K562 (cell line): ENCODE data around the gene LEMD1. TPM values are rescaled to one million over a fixed set of nuclear protein-coding genes. Genes with fewer than 3 reads are reported as not detected.

Source experiments
- ADNP ChIP-seq: fragments of 200-800 bp; sonication (Bioruptor generic); IDR thresholded peaks from 2 replicates; pipeline ENCODE4 v1.6.1; 2016; ENCODE audit warnings: missing genetic modification characterization, missing compliant biosample characterization
- ARNT ChIP-seq, 2 experiments: fragments of 450-650 bp; IDR thresholded peaks; 2 replicates each; pipeline ENCODE4 v1.6.1; 2016; ENCODE audit warnings: mild to moderate bottlenecking in 1 of 2
- CBFB ChIP-seq: sonication (generic); formaldehyde crosslinking; IDR thresholded peaks from 2 replicates; pipeline ENCODE4 v1.4.0; 2020; ENCODE audit warnings: mild to moderate bottlenecking, missing genetic modification reagents
- CEBPG ChIP-seq, 3 experiments: fragments of 200-800 bp in 1 of 3; sonication (Bioruptor generic) in 1 of 3; sonication (generic) in 1 of 3; formaldehyde crosslinking in 1 of 3; IDR thresholded peaks in 2 of 3; conservative IDR thresholded peaks in 1 of 3; 2 replicates each; pipeline versions ENCODE4 v1.6.1 to v1.8.0; 2016 to 2022; ENCODE audit warnings: missing compliant biosample characterization in 2 of 3, missing genetic modification characterization in 2 of 3, mild to moderate bottlenecking in 1 of 3, missing genetic modification reagents in 1 of 3
- CLOCK ChIP-seq: fragments of 250-450 bp; sonication (Bioruptor Pico); IDR thresholded peaks from 2 replicates; pipeline ENCODE4 v1.4.0; 2020; ENCODE audit warnings: mild to moderate bottlenecking, moderate library complexity, borderline replicate concordance
- DMBX1 ChIP-seq: fragments of 250-450 bp; sonication (Bioruptor Pico); IDR thresholded peaks from 2 replicates; pipeline ENCODE4 v1.8.0; 2022; ENCODE audit warnings: inconsistent platforms, mild to moderate bottlenecking, moderate library complexity, borderline replicate concordance
- EGR1 ChIP-seq: fragments of 450-650 bp; conservative IDR thresholded peaks from 2 replicates; pipeline ENCODE4 v1.6.1; 2017; ENCODE audit warnings: mild to moderate bottlenecking
- ELF2 ChIP-seq: fragments of 250-450 bp; sonication (Bioruptor Pico); IDR thresholded peaks from 2 replicates; pipeline ENCODE4 v1.5.0; 2021; ENCODE audit warnings: mild to moderate bottlenecking
- ELF4 ChIP-seq: fragments of 450-650 bp; formaldehyde crosslinking; IDR thresholded peaks from 2 replicates; pipeline ENCODE4 v1.4.0; 2022; ENCODE audit warnings: missing genetic modification characterization
- EWSR1 ChIP-seq: fragments of 450-650 bp; IDR thresholded peaks from 2 replicates; pipeline ENCODE4 v1.6.1; 2018; ENCODE audit warnings: borderline replicate concordance, mild to moderate bottlenecking, low read depth, moderate library complexity; ENCODE audit not compliant: partially characterized antibody
- FOSL1 ChIP-seq: fragments of 200-800 bp; sonication (Bioruptor generic); conservative IDR thresholded peaks from 2 replicates; pipeline ENCODE4 v1.6.1; 2016; ENCODE audit warnings: missing genetic modification characterization, missing compliant biosample characterization
- HCFC1 ChIP-seq: IDR thresholded peaks from 2 replicates; pipeline ENCODE4 v1.6.1; 2012; ENCODE audit warnings: low read depth, low read length, improper control_type of control experiment
- KDM5B ChIP-seq: fragments of 200-600 bp; sonication (generic); IDR thresholded peaks from 2 replicates; pipeline ENCODE4 v1.6.1; 2012; ENCODE audit warnings: low read depth, mild to moderate bottlenecking, moderate library complexity, low read length, control low read depth, inconsistent platforms; ENCODE audit not compliant: insufficient replicate concordance
- NFIX ChIP-seq: fragments of 250-450 bp; sonication (Bioruptor Pico); IDR thresholded peaks from 2 replicates; pipeline ENCODE4 v1.4.0; 2020; ENCODE audit warnings: low read depth, mild to moderate bottlenecking, moderate library complexity
- POLR2AphosphoS2 ChIP-seq: IDR thresholded peaks from 2 replicates; pipeline ENCODE4 v1.6.1; 2012; ENCODE audit warnings: low read length, improper control_type of control experiment
- RBBP5 ChIP-seq: fragments of 200-600 bp; sonication (generic); IDR thresholded peaks from 2 replicates; pipeline ENCODE4 v1.6.1; 2012; ENCODE audit warnings: borderline replicate concordance, mild to moderate bottlenecking, low read length, control low read depth, inconsistent platforms; ENCODE audit not compliant: insufficient read depth, poor library complexity, severe bottlenecking
- SMC3 ChIP-seq: conservative IDR thresholded peaks from 2 replicates; pipeline ENCODE4 v1.6.1; 2011; ENCODE audit warnings: low read depth, low read length, improper control_type of control experiment; ENCODE audit not compliant: insufficient read depth
- SREBF2 ChIP-seq: sonication (generic); formaldehyde crosslinking; IDR thresholded peaks from 2 replicates; pipeline ENCODE4 v1.4.0; 2020; ENCODE audit warnings: mild to moderate bottlenecking, missing genetic modification reagents
- SUPT5H ChIP-seq: fragments of 450-650 bp; IDR thresholded peaks from 2 replicates; pipeline ENCODE4 v1.6.1; 2016
- TCF7 ChIP-seq: sonication (generic); IDR thresholded peaks from 2 replicates; pipeline ENCODE4 v1.6.1; 2016; ENCODE audit warnings: antibody characterized with exemption, borderline replicate concordance
- ZBTB12 ChIP-seq: fragments of 250-450 bp; sonication (Bioruptor Pico); IDR thresholded peaks from 2 replicates; pipeline ENCODE4 v1.4.0; 2020
- ZBTB7A ChIP-seq: IDR thresholded peaks from 2 replicates; pipeline ENCODE4 v1.6.1; 2011; ENCODE audit warnings: low read depth, mild to moderate bottlenecking, low read length, moderate library complexity, borderline replicate concordance; ENCODE audit not compliant: control insufficient read depth
- polyA plus RNA-seq, 8 experiments: library from polyadenylated mRNA; depleted of rRNA in 4 of 8; stranded (reverse) in 5 of 8; unstranded in 3 of 8; fragments of >200 nt; fragmentation: Nextera tagmentation in 2 of 8; fragmentation: Illumina TruSeq in 1 of 8; extraction: Ambion mirVana in 2 of 8; extraction: Trizol in 1 of 8; gene quantifications; 2 replicates each; pipeline versions ENCODE4 v1.2.1 to v1.2.3, GENCODE V29; 2011 to 2014; ENCODE audit warnings: inconsistent platforms in 1 of 8, missing spikeins in 1 of 8
- total RNA-seq, 7 experiments: library from RNA; depleted of rRNA in 6 of 7; stranded (reverse); fragments of >200 nt in 6 of 7; fragmentation: Illumina TruSeq in 2 of 7; extraction: Trizol in 2 of 7; gene quantifications; 2 replicates each; pipeline versions ENCODE4 v1.2.1 to v1.2.3, GENCODE V29; 2011 to 2021; ENCODE audit warnings: low replicate concordance in 1 of 7
- TF ChIP-seq, protein P1 (sequence below), 3 experiments: fragments of 200-800 bp in 1 of 3; sonication (Bioruptor generic) in 1 of 3; sonication (generic) in 1 of 3; formaldehyde crosslinking in 1 of 3; IDR thresholded peaks; 2 replicates each; pipeline versions ENCODE4 v1.6.1 to v1.8.0; 2016 to 2022; ENCODE audit warnings: mild to moderate bottlenecking in 2 of 3, missing compliant biosample characterization in 2 of 3, missing genetic modification characterization in 2 of 3, missing genetic modification reagents in 1 of 3

Gene LEMD1
- total and polyA plus RNA-seq, 9 of the 15 experiments (the other 6 are each of a cell fraction or from before 2014, with no cell fraction given) = 0.11 to 2.4 (median 0.57) TPM; not detected in 1

DNA sequence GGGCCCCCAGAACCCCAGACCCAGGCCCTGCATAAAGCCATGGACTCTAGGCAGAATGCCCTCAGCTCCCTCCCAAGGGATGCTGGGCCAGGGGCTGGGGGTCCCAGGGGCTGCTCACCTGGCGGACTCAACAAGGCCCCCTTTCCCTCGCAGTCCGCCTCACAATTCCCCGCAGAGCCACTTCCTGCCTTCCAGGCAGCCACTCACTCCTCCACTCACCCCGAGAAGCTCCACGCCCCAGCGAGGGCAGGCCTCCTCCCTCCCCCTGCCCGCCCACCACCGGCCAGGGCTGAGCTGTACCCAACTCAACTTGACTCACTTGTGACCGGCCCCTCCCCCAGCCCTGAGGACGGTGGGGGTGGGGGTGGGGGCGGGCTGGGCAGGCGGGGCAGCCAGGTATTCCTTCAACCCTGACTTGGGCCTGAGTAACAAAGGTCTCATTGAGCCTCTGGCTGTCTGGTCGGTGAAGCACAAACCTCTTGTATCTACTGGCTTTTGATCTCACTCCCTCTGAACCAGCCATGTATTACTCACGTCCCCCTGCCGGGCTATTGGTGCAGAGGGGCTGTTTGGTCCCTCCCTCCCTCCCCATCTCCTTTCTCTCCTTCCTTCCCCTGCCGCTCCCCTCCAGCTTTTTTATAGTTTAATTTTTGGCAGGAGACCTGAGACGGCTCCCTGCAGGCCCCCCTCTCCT is 28.0 kb upstream of the LEMD1 start (continued):
- TF ChIP-seq SUPT5H = peak; percentile 31; the same call in 1 of the 2 replicates
- no peak for TF ChIP-seq CEBPG (CRISPR knock-in tag; IDR thresholded peaks at IDR 0.05)
- no peak for TF ChIP-seq CEBPG (tag; conservative IDR thresholded peaks at IDR 0.05 in 1 of 2, IDR thresholded peaks at IDR 0.05 in 1 of 2)
- TF ChIP-seq ARNT (IDR thresholded peaks at IDR 0.05) = no peak
- TF ChIP-seq POLR2AphosphoS2 = no peak
- TF ChIP-seq TCF7 = no peak
- no peak for TF ChIP-seq HCFC1
- peak; percentile 74 for TF ChIP-seq FOSL1 (tag)
- no peak for TF ChIP-seq DMBX1 (CRISPR knock-in tag)
- peak; percentile 73 for TF ChIP-seq ZBTB7A
- no peak for TF ChIP-seq ELF4 (CRISPR knock-in tag)
- no peak for TF ChIP-seq SMC3
- peak; percentile 50 for TF ChIP-seq KDM5B
- TF ChIP-seq NFIX (CRISPR knock-in tag) = no peak
- TF ChIP-seq CBFB (CRISPR knock-in tag) = no peak
- no peak for TF ChIP-seq CLOCK (CRISPR knock-in tag)
- TF ChIP-seq EGR1 = peak; percentile 55; the same call in 1 of the 2 replicates
- TF ChIP-seq EWSR1 = no peak
- TF ChIP-seq ZBTB12 (CRISPR knock-in tag) = no peak
- peak; percentile 53; the same call in 1 of the 2 replicates for TF ChIP-seq ELF2 (CRISPR knock-in tag)
- TF ChIP-seq RBBP5 = peak; percentile 53
- TF ChIP-seq ADNP (tag) = no peak
- no peak for TF ChIP-seq SREBF2
- TF ChIP-seq, protein P1, sequence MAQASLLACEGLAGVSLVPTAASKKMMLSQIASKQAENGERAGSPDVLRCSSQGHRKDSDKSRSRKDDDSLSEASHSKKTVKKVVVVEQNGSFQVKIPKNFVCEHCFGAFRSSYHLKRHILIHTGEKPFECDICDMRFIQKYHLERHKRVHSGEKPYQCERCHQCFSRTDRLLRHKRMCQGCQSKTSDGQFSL (CRISPR knock-in tag; IDR thresholded peaks at IDR 0.05) = no peak
- TF ChIP-seq, protein P1 (tag; IDR thresholded peaks at IDR 0.05) = 0 out of 4 replicates have a peak, but pooled peaks of 1 of the 2 experiments have one; percentile 39
